SK-N-MC (cell line): ENCODE data around the gene SBNO2.

Experiments
- EZH2 ChIP-seq: fragments of 200-600 bp; sonication (generic); IDR thresholded peaks from one replicate; pipeline ENCODE4 v1.6.1; 2017; ENCODE audit warnings: antibody characterized with exemption
- POLR2AphosphoS5 ChIP-seq: IDR thresholded peaks from 2 replicates; pipeline ENCODE4 v1.6.1; 2012; ENCODE audit warnings: mild to moderate bottlenecking, low read depth, low read length, borderline replicate concordance

- no peak for TF ChIP-seq POLR2AphosphoS5
- no peak for TF ChIP-seq EZH2
These were observed 37.6 kb upstream of the SBNO2 start for GRCh38 chr19:1211494-1212234.
